ENCODE results near the gene UNC5C.
"Not testable (repeated sequence)": the region's sequence is repeated elsewhere in the genome, so short reads cannot be mapped to it uniquely, and the experiment has no call there.

Gene UNC5C

GRCh38 chr4:95178938-95179337, 369.8 kb downstream of the UNC5C start:
- Histone ChIP-seq H3K27me3 (ENCODE audit: control insufficient read depth, insufficient read depth, low read length) (no peaks in the 10 kb centered on the region), H3K4me1 (ENCODE audit: control insufficient read depth, insufficient read depth, low read length) (peaks cover 10% of the 10 kb centered on the region), H3K36me3 (ENCODE audit: control insufficient read depth, insufficient read depth, low read length) (no peaks in the 10 kb centered on the region), H3K9me3 (ENCODE audit: control insufficient read depth, insufficient read depth, low read length) (peaks cover 5% of the 10 kb centered on the region), H3K27ac (ENCODE audit: low read depth, low read length) (no peak overlapping the region), H3K4me3 (ENCODE audit: low read depth, low read length) (no peak overlapping the region), H3K9ac (ENCODE audit: low read depth, low read length) (no peak overlapping the region)

- not testable (repeated sequence) for H3K27me3 ChIP-seq (ENCODE audit: control insufficient read depth, insufficient read depth, low read length)
Measured at GRCh38 chr4:95171377-95171776, 377.4 kb downstream of the UNC5C start.

GRCh38 chr4:95170176-95170575, 378.6 kb downstream of the UNC5C start:
- H3K9ac ChIP-seq (ENCODE audit: low read depth, low read length): no peak overlapping the region
- H3K9me3 ChIP-seq (ENCODE audit: control insufficient read depth, insufficient read depth, low read length): no peaks in the 10 kb centered on the region
- no peak overlapping the region for H3K27ac ChIP-seq (ENCODE audit: low read depth, low read length)
- H3K36me3 ChIP-seq (ENCODE audit: control insufficient read depth, insufficient read depth, low read length): no peaks in the 10 kb centered on the region
- H3K4me3 ChIP-seq (ENCODE audit: low read depth, low read length): no peak overlapping the region
- H3K4me1 ChIP-seq (ENCODE audit: control insufficient read depth, insufficient read depth, low read length): no peaks in the 10 kb centered on the region
- no peaks in the 10 kb centered on the region for H3K27me3 ChIP-seq (ENCODE audit: control insufficient read depth, insufficient read depth, low read length)

More at GRCh38 chr4:95171377-95171776, 377.4 kb downstream of the UNC5C start:
- not testable (repeated sequence) for H3K36me3 ChIP-seq (ENCODE audit: control insufficient read depth, insufficient read depth, low read length); H3K27ac ChIP-seq (ENCODE audit: low read depth, low read length); H3K4me1 ChIP-seq (ENCODE audit: control insufficient read depth, insufficient read depth, low read length); H3K9ac ChIP-seq (ENCODE audit: low read depth, low read length); H3K4me3 ChIP-seq (ENCODE audit: low read depth, low read length); H3K9me3 ChIP-seq (ENCODE audit: control insufficient read depth, insufficient read depth, low read length)

GRCh38 chr4:95167805-95168204, 381.0 kb downstream of the UNC5C start:
- Histone ChIP-seq H3K4me1 (ENCODE audit: control insufficient read depth, insufficient read depth, low read length) (no peaks in the 10 kb centered on the region), H3K9me3 (ENCODE audit: control insufficient read depth, insufficient read depth, low read length) (no peaks in the 10 kb centered on the region), H3K36me3 (ENCODE audit: control insufficient read depth, insufficient read depth, low read length) (no peaks in the 10 kb centered on the region), H3K9ac (ENCODE audit: low read depth, low read length) (no peak overlapping the region), H3K27ac (ENCODE audit: low read depth, low read length) (no peak overlapping the region), H3K27me3 (ENCODE audit: control insufficient read depth, insufficient read depth, low read length) (no peaks in the 10 kb centered on the region), H3K4me3 (ENCODE audit: low read depth, low read length) (no peak overlapping the region)

GRCh38 chr4:95165926-95166524, 382.7 kb downstream of the UNC5C start:
- no peaks in the 10 kb centered on the region for H3K36me3 ChIP-seq (ENCODE audit: control insufficient read depth, insufficient read depth, low read length)
- no peak overlapping the region for H3K9ac ChIP-seq (ENCODE audit: low read depth, low read length)
- no peaks in the 10 kb centered on the region for H3K27me3 ChIP-seq (ENCODE audit: control insufficient read depth, insufficient read depth, low read length)
- H3K4me1 ChIP-seq (ENCODE audit: control insufficient read depth, insufficient read depth, low read length): 0 out of 2 replicates have a peak, but pooled peaks cover 4% of the 10 kb centered on the region
- no peak overlapping the region for H3K27ac ChIP-seq (ENCODE audit: low read depth, low read length)
- H3K4me3 ChIP-seq (ENCODE audit: low read depth, low read length): no peak overlapping the region
- H3K9me3 ChIP-seq (ENCODE audit: control insufficient read depth, insufficient read depth, low read length): no peaks in the 10 kb centered on the region

- H3K4me1 ChIP-seq (ENCODE audit: control insufficient read depth, insufficient read depth, low read length): peaks cover 20% of the 10 kb centered on the region
- no peak overlapping the region for H3K27ac ChIP-seq (ENCODE audit: low read depth, low read length)
- H3K27me3 ChIP-seq (ENCODE audit: control insufficient read depth, insufficient read depth, low read length): no peaks in the 10 kb centered on the region
- H3K9me3 ChIP-seq (ENCODE audit: control insufficient read depth, insufficient read depth, low read length): no peaks in the 10 kb centered on the region
- H3K4me3 ChIP-seq (ENCODE audit: low read depth, low read length): no peak overlapping the region
- no peaks in the 10 kb centered on the region for H3K36me3 ChIP-seq (ENCODE audit: control insufficient read depth, insufficient read depth, low read length)
- H3K9ac ChIP-seq (ENCODE audit: low read depth, low read length): no peak overlapping the region
Measured at GRCh38 chr4:95162867-95163266, 385.9 kb downstream of the UNC5C start.

GRCh38 chr4:95161781-95162469, 386.8 kb downstream of the UNC5C start:
- H3K4me1 ChIP-seq (ENCODE audit: control insufficient read depth, insufficient read depth, low read length): peaks cover 20% of the 10 kb centered on the region
- no peaks in the 10 kb centered on the region for H3K36me3 ChIP-seq (ENCODE audit: control insufficient read depth, insufficient read depth, low read length)
- H3K27me3 ChIP-seq (ENCODE audit: control insufficient read depth, insufficient read depth, low read length): no peaks in the 10 kb centered on the region
- no peaks in the 10 kb centered on the region for H3K9me3 ChIP-seq (ENCODE audit: control insufficient read depth, insufficient read depth, low read length)
- H3K27ac ChIP-seq (ENCODE audit: low read depth, low read length): no peak overlapping the region
- no peak overlapping the region for H3K9ac ChIP-seq (ENCODE audit: low read depth, low read length)
- H3K4me3 ChIP-seq (ENCODE audit: low read depth, low read length): no peak overlapping the region

- Histone ChIP-seq H3K27me3 (ENCODE audit: control insufficient read depth, insufficient read depth, low read length) (no peaks in the 10 kb centered on the region), H3K36me3 (ENCODE audit: control insufficient read depth, insufficient read depth, low read length) (no peaks in the 10 kb centered on the region), H3K4me1 (ENCODE audit: control insufficient read depth, insufficient read depth, low read length) (peaks cover 20% of the 10 kb centered on the region), H3K9me3 (ENCODE audit: control insufficient read depth, insufficient read depth, low read length) (no peaks in the 10 kb centered on the region), H3K9ac (ENCODE audit: low read depth, low read length) (no peak overlapping the region), H3K27ac (ENCODE audit: low read depth, low read length) (no peak overlapping the region), H3K4me3 (ENCODE audit: low read depth, low read length) (no peak overlapping the region)
Measured at GRCh38 chr4:95159384-95159783, 389.4 kb downstream of the UNC5C start.

- H3K27me3 ChIP-seq (ENCODE audit: control insufficient read depth, insufficient read depth, low read length): no peaks in the 10 kb centered on the region
- no peaks in the 10 kb centered on the region for H3K9me3 ChIP-seq (ENCODE audit: control insufficient read depth, insufficient read depth, low read length)
- H3K4me1 ChIP-seq (ENCODE audit: control insufficient read depth, insufficient read depth, low read length): peaks cover 20% of the 10 kb centered on the region
- H3K27ac ChIP-seq (ENCODE audit: low read depth, low read length): no peak overlapping the region
- no peak overlapping the region for H3K9ac ChIP-seq (ENCODE audit: low read depth, low read length)
- no peak overlapping the region for H3K4me3 ChIP-seq (ENCODE audit: low read depth, low read length)
- no peaks in the 10 kb centered on the region for H3K36me3 ChIP-seq (ENCODE audit: control insufficient read depth, insufficient read depth, low read length)
Measured at GRCh38 chr4:95158626-95159025, 390.1 kb downstream of the UNC5C start.

GRCh38 chr4:95158045-95158444, 390.7 kb downstream of the UNC5C start:
- Histone ChIP-seq H3K36me3 (ENCODE audit: control insufficient read depth, insufficient read depth, low read length) (no peaks in the 10 kb centered on the region), H3K9me3 (ENCODE audit: control insufficient read depth, insufficient read depth, low read length) (no peaks in the 10 kb centered on the region), H3K27ac (ENCODE audit: low read depth, low read length) (no peak overlapping the region), H3K27me3 (ENCODE audit: control insufficient read depth, insufficient read depth, low read length) (no peaks in the 10 kb centered on the region), H3K9ac (ENCODE audit: low read depth, low read length) (no peak overlapping the region), H3K4me3 (ENCODE audit: low read depth, low read length) (no peak overlapping the region), H3K4me1 (ENCODE audit: control insufficient read depth, insufficient read depth, low read length) (peaks cover 20% of the 10 kb centered on the region)

- H3K36me3 ChIP-seq (ENCODE audit: control insufficient read depth, insufficient read depth, low read length): no peaks in the 10 kb centered on the region
- peaks cover 20% of the 10 kb centered on the region for H3K4me1 ChIP-seq (ENCODE audit: control insufficient read depth, insufficient read depth, low read length)
- no peaks in the 10 kb centered on the region for H3K27me3 ChIP-seq (ENCODE audit: control insufficient read depth, insufficient read depth, low read length)
- no peak overlapping the region for H3K9ac ChIP-seq (ENCODE audit: low read depth, low read length)
- no peaks in the 10 kb centered on the region for H3K9me3 ChIP-seq (ENCODE audit: control insufficient read depth, insufficient read depth, low read length)
- no peak overlapping the region for H3K4me3 ChIP-seq (ENCODE audit: low read depth, low read length)
- no peak overlapping the region for H3K27ac ChIP-seq (ENCODE audit: low read depth, low read length)
Measured at GRCh38 chr4:95157596-95157995, 391.2 kb downstream of the UNC5C start.
